ENCODE data around the gene KLHL29.

The KLHL29 gene

GRCh38 chr2:23690421-23691105 is 305.6 kb downstream of the KLHL29 start:
- no peak for DNase-seq

- DNase-seq: no peak
Observed at GRCh38 chr2:23691106-23691470, 306.1 kb downstream of the KLHL29 start.

- no peak for DNase-seq
Observed at GRCh38 chr2:23691565-23691964, 306.6 kb downstream of the KLHL29 start.

GRCh38 chr2:23692263-23692662 is 307.3 kb downstream of the KLHL29 start:
- DNase-seq: no peak

- no peak for DNase-seq
Observed at GRCh38 chr2:23692851-23693605, 308.0 kb downstream of the KLHL29 start.

GRCh38 chr2:23693606-23693951 is 308.6 kb downstream of the KLHL29 start:
- no peak for DNase-seq

- no peak for DNase-seq
Observed at GRCh38 chr2:23694058-23695045, 309.4 kb downstream of the KLHL29 start.

GRCh38 chr2:23695214-23695889 is 310.4 kb downstream of the KLHL29 start:
- no peak for DNase-seq

- DNase-seq: no peak
Observed at GRCh38 chr2:23695890-23696751, 311.1 kb downstream of the KLHL29 start.

- no peak for DNase-seq
Observed at GRCh38 chr2:23696752-23697045, 311.7 kb downstream of the KLHL29 start.

GRCh38 chr2:23697256-23698075 is 312.5 kb downstream of the KLHL29 start:
- DNase-seq: no peak

GRCh38 chr2:23698116-23698693 is 313.2 kb downstream of the KLHL29 start:
- no peak for DNase-seq

GRCh38 chr2:23698721-23699579 is 314.0 kb downstream of the KLHL29 start:
- DNase-seq: no peak

- no peak for DNase-seq
Observed at GRCh38 chr2:23699580-23699925, 314.6 kb downstream of the KLHL29 start.

- no peak for DNase-seq
Observed at GRCh38 chr2:23700627-23701026, 315.6 kb downstream of the KLHL29 start.

GRCh38 chr2:23703037-23703582 is 318.1 kb downstream of the KLHL29 start:
- DNase-seq: no peak

GRCh38 chr2:23703583-23704385 is 318.8 kb downstream of the KLHL29 start:
- DNase-seq: no peak

GRCh38 chr2:23705771-23706612 is 321.0 kb downstream of the KLHL29 start:
- DNase-seq: no peak

Data from stimulated activated CD4-positive, alpha-beta T cell treated with anti-CD3 and anti-CD28 coated beads, Interleukin-2, amount 100 ng/mL, for 48 hours (primary cell).